H1 (cell line): ENCODE results near the gene GABRG3.

ENCODE experiments used
- EZH2 ChIP-seq: fragments of 200-600 bp; sonication (generic); IDR thresholded peaks from 2 replicates; pipeline ENCODE4 v1.7.1; 2012; ENCODE audit warnings: low read depth, mild to moderate bottlenecking, moderate library complexity, low read length, inconsistent platforms; ENCODE audit not compliant: severe bottlenecking
- FOSL1 ChIP-seq: IDR thresholded peaks from 2 replicates; pipeline ENCODE4 v1.6.1; 2011; ENCODE audit warnings: mild to moderate bottlenecking, low read depth, low read length, moderate library complexity; ENCODE audit not compliant: insufficient read depth
- GABPA ChIP-seq: IDR thresholded peaks from 2 replicates; pipeline ENCODE4 v1.6.1; 2011; ENCODE audit warnings: mild to moderate bottlenecking, low read length, moderate library complexity, borderline replicate concordance; ENCODE audit not compliant: insufficient read depth
- MAX ChIP-seq: IDR thresholded peaks from 2 replicates; pipeline ENCODE4 v1.6.1; 2012; ENCODE audit warnings: inconsistent platforms
- SIX5 ChIP-seq: IDR thresholded peaks from 2 replicates; pipeline ENCODE4 v1.6.1; 2011; ENCODE audit warnings: mild to moderate bottlenecking, low read depth, low read length
- TAF1 ChIP-seq: IDR thresholded peaks from 2 replicates; pipeline ENCODE4 v1.6.1; 2011; ENCODE audit warnings: mild to moderate bottlenecking, low read depth, low read length
- TBP ChIP-seq: IDR thresholded peaks from 2 replicates; pipeline ENCODE4 v1.6.1; 2011; ENCODE audit warnings: low read depth, low read length, improper control_type of control experiment
- TF ChIP-seq, protein P1 (sequence below), 3 experiments: IDR thresholded peaks; 1 replicate in 2 of 3; 2 replicates in 1 of 3; pipeline versions ENCODE4 v1.5.1 to v1.6.1; 2011; ENCODE audit warnings: low read length in 3 of 3, mild to moderate bottlenecking in 3 of 3, inconsistent platforms in 2 of 3, low read depth in 1 of 3, moderate library complexity in 1 of 3; ENCODE audit not compliant: insufficient read depth in 1 of 3; ENCODE audit errors: control extremely low read depth in 1 of 3

DNA sequence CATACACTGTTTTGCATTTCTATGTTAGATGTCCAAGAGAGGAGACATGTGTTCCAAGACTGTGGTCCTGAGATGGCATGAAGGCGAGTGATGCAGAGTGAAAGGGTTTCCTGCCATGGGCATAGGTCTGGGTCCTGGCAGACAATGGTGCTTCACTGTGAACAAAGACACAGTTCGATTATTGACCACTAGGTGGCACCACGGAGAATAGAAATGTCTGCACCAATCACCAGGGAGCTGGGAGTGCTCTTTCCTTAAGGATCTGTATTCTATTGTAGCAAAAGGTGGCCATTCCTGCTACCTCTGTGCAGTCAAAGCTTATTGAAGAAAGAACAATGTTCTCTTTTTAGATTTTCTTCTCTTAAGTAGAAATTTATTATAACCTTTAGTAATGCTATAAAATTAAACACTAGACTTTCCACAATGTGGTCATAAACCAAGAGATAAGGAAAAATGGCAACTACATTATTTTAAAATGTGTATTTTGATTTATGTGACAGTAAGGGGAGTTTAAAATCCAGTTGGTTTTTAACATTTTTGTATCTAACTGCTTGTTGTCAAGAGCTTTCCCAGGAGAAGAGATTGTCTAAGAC lies 88.7 kb downstream of the GABRG3 start:
- TF ChIP-seq, protein P1, sequence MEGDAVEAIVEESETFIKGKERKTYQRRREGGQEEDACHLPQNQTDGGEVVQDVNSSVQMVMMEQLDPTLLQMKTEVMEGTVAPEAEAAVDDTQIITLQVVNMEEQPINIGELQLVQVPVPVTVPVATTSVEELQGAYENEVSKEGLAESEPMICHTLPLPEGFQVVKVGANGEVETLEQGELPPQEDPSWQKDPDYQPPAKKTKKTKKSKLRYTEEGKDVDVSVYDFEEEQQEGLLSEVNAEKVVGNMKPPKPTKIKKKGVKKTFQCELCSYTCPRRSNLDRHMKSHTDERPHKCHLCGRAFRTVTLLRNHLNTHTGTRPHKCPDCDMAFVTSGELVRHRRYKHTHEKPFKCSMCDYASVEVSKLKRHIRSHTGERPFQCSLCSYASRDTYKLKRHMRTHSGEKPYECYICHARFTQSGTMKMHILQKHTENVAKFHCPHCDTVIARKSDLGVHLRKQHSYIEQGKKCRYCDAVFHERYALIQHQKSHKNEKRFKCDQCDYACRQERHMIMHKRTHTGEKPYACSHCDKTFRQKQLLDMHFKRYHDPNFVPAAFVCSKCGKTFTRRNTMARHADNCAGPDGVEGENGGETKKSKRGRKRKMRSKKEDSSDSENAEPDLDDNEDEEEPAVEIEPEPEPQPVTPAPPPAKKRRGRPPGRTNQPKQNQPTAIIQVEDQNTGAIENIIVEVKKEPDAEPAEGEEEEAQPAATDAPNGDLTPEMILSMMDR (IDR thresholded peaks at IDR 0.05; ENCODE audit: control extremely low read depth in 1 of 3, insufficient read depth in 1 of 3, low read depth in 1 of 3, low read length in 3 of 3) = peak; percentile 29 to 83 (median 56)
- no peak for TF ChIP-seq GABPA
- no peak for TF ChIP-seq TBP
- no peak for TF ChIP-seq EZH2
- no peak for TF ChIP-seq FOSL1
- TF ChIP-seq SIX5 = no peak
- TF ChIP-seq TAF1 = no peak
- no peak for TF ChIP-seq MAX
